Measurements from ENCODE around the gene ZCCHC14.
A peak's percentile ranks its signal among the peaks of the same experiment; 100 is the strongest.

The ZCCHC14 gene

DNA sequence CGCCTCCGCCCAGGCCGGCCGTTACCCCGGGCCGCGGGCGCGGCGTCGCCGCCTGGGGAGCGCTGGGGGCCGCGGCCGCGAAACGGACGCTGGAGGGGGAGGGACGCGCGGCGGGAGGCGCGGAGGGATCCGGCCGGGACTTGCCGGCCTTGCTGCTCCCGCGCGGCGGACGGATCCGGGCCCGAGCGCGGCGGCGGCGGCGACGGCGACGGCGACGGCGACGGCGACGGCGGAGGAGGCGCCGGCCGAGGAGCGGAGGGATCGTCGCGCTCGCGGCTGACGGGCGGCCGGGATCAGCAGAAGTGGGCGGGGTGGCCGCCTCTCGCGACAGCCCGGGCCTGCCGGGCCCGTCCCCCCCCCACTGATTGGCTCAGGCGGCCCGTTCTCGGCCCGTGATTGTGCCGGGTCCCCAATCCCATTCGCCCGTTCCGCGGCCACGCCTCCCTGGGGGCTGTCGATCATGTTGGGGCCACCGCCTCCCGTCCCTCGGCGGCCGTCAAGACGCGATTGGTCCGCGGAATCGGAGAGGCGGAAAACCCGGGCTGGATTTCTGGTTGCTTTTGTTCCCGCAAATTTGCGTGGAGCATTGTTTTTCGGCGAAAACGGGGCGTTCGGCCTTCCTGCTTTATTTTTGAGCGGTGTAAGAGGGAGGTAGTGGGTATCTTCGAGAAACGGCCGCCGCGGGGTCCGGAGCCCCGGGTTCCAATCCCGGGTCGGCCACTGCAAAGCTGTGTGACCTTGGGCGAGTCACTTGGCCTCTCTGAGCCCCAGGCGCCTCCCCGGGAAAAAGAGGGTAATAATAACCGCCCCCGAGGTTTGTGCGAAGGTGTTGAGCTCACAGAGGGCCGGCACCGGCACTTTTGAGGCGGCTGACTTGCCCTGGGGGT lies at the start of gene ZCCHC14:
TSS of gene ZCCHC14 (minus strand) at position 304 of the 887 bp plus-strand sequence. CDS start 786 bp downstream, outside the sequence.
- peak; percentile 84 for DNase-seq (ENCODE audit: low read depth)

GRCh38 chr16:87541872-87542234 lies 49.0 kb upstream of the ZCCHC14 start:
- no peak for DNase-seq (ENCODE audit: low read depth)

GRCh38 chr16:87541147-87541871 lies 48.5 kb upstream of the ZCCHC14 start:
- peak; percentile 14 for DNase-seq (ENCODE audit: low read depth)

- no peak for DNase-seq (ENCODE audit: low read depth)
Observed at GRCh38 chr16:87540897-87541146, 48.0 kb upstream of the ZCCHC14 start.

GRCh38 chr16:87540072-87540896 lies 47.5 kb upstream of the ZCCHC14 start:
- no peak for DNase-seq (ENCODE audit: low read depth)

DNA sequence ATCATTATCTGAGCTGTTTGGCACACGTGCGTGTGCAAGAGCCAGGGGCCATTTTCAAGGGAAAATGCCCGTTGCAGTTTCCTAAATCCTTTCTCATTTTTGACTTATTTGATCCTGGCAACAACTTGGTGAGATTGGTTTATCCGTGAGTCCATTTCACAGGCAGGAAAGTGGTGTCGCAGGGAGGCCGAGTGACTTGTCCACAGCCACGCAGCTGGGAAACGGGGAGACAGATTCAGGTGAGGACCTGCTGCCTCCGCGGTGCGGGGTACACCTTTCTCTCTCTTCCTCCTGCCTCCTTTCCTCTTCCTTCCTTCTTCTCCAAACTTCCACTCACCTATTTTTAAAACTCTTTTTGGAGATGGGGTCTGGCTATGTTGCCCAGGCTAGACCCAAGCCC lies 46.3 kb upstream of the ZCCHC14 start:
- no peak for DNase-seq (ENCODE audit: low read depth)

DNA sequence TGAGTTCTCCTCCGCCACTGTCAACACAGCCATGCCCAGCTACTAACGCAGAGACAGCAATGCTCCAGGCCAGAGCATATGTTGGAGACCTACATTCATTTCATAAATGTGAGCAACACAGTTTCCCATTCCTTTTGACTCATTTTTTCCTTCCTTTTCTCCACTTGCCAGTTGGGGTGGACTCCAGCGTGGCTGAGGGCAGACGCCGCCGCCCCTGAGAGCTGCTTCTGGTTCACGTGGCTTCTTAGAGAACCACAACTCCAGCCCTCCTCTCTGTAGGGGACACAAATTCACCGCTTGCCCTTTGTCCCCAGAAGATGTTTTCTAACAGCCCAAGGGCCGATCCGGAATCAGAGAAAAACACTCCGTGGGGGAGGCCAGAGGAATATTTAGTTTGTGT lies 45.8 kb upstream of the ZCCHC14 start:
- peak; percentile 18 for DNase-seq (ENCODE audit: low read depth)

DNA sequence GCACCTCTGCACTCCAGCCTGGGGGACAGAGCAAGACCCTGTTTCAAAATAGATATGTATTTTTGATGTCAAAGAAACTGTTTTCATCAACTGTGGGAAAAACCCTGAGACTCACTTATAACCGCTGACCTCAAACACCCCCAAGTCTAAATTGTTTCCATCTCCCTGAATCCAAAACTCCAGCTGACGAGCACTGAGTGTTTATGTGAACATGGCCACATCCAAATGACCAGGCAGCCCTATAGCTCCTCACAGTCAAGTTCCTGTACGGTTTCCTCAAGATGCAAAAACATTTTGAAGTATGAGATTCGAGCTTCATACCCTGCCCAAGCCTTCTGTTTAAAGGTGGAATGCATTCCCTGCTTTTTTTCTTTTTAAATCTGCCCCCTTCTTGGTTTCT lies 45.3 kb upstream of the ZCCHC14 start:
- DNase-seq (ENCODE audit: low read depth): no peak

GRCh38 chr16:87536795-87537142 lies 43.9 kb upstream of the ZCCHC14 start:
- DNase-seq (ENCODE audit: low read depth): no peak

GRCh38 chr16:87535855-87536794 lies 43.3 kb upstream of the ZCCHC14 start:
- no peak for DNase-seq (ENCODE audit: low read depth)

- DNase-seq (ENCODE audit: low read depth): no peak
Observed at GRCh38 chr16:87535457-87535854, 42.6 kb upstream of the ZCCHC14 start.

GRCh38 chr16:87534751-87535150 lies 41.9 kb upstream of the ZCCHC14 start:
- no peak for DNase-seq (ENCODE audit: low read depth)

DNA sequence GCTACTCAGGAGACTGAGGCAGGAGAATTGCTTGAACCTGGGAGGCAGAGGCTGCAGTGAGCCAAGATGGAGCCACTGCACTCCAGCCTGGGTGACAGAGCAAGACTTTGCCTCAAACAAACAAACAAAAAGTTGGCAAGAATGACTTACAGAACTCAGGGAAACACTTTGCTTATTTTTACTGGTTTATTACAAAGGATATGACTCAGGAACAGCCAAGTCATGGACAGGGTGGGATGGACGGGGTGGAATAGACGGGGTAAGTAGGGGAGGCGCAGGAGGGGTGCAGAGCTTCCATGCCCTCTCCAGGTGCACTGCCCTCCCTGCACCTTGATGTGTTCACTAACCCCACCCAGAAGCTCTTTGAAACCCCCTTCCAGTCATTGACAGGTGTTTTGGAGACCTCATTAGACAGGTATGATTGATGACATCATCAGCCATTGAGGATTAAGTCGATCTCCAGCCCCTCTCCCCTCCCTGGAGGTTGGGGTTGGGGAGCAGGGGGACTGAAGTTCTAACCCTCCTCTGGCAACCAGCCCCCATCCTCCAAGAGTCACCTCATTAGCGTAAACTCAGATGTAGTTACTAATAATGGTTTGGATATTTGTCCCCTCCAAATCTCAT lies 41.3 kb upstream of the ZCCHC14 start:
- no peak for DNase-seq (ENCODE audit: low read depth)

DNA sequence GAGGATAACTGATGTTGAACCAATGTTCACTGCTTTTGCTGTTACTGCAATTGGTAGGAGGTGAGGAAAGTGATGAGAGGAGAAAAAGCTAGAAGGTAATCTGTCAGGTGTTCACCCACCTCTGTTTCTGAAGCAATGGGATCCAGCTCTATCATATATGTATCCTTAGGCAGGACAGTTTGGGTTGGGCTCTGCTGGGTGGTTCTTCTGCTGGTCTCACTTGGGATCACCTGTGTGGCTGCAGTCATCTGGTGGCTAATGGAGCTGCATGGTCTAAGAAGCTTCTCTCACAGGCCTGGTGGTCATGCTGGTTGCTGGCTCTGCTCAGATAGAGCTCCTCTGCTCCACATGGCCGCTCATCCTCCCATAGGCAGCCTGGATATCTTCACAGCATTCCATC lies 40.2 kb upstream of the ZCCHC14 start:
- no peak for DNase-seq (ENCODE audit: low read depth)

GRCh38 chr16:87531418-87531817 lies 38.6 kb upstream of the ZCCHC14 start:
- no peak for DNase-seq (ENCODE audit: low read depth)

GRCh38 chr16:87528690-87529579 lies 36.1 kb upstream of the ZCCHC14 start:
- DNase-seq (ENCODE audit: low read depth): no peak

DNA sequence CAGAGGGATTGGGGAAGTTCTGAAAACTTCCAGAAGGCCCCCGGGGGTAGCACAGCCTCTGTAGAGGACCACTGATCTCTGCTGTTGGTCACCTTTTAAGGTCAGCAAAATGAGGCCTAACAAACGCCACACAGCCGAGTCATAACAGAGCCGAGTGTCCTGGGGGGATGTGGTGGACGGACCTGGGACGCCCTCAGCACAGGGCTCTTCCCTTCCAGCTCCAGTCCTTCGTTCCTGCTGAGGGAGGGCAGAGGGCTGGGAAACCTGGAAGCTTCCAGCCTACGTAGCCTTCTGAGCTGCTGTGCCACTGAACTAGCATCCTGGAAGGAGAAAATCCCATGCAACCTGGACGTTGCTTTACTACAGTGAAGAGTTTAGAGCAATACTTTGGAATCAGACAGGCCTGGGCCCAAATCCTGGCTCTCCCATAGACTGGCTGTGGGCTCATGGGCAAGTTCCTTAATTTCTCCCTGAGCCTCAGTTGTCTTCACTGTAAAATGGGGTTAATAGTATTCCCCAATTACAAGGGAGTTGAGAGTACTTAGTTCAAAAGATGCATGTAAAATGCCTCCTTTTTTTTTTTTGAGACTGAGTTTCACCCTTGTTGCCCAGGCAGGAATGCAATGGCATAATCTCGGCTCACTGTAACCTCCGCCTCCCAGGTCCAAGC lies 34.4 kb upstream of the ZCCHC14 start:
- DNase-seq (ENCODE audit: low read depth): no peak

DNA sequence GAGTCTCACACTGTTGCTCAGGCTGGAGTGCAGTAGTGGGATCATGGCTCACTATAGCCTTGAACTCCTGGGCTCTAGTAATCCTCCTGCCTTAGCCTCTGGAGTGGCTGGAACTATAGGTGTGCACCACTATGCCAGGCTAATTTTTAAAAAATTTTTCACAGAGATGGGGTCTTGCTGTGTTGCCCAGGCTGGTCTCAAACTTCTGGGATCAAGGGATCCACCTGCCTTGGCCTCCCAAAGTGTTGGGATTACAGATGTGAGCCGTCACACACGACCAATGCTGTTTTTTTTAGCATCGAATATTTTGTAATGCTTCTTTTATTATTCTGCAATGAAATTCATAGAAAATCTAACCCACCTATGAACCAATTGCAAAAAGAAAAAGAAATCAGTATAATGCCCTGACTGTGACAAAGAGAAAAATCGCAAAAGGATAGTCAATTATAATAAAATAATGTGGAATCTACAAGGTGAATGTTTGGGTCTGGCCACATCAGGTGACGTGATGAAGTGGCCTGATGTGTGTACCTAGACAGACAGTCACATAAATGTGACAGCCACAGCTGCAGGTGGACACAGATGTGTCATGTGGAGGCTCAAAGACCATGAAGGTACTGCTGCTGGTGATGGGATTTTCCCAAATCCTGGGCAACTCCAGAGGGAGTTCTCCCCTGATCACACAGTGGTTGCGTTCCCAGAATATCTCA lies 33.6 kb upstream of the ZCCHC14 start:
- no peak for DNase-seq (ENCODE audit: low read depth)

DNA sequence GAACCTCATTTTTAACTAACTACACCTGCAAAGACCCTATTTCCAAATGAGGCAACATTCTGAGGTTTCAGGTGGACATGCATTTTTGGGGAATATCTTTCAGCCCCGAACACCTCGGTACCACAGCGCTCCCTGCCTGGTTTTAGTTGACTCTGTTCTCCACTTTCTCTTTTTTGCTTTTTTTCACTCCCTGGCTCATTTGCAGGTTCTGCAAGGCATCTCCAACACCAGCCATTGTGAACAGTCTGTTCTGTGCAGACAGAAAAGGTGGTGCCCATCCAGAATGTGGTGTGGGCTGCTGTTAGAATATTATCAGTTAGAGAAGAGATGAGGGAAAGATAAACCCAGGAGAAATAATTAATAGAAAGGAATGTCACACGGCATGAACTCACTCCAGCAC lies 32.5 kb upstream of the ZCCHC14 start:
- no peak for DNase-seq (ENCODE audit: low read depth)
